ENCODE measurements around the gene FGF7. TPM values are rescaled to one million over a fixed set of nuclear protein-coding genes. Genes with fewer than 3 reads are reported as not detected.
"Not testable (repeated sequence)": the region's sequence is repeated elsewhere in the genome, so short reads cannot be mapped to it uniquely, and the experiment has no call there.

The FGF7 gene
- total RNA-seq, 3 donors from 2014 or later = 33.7 to 178 (median 42.9) TPM

DNA sequence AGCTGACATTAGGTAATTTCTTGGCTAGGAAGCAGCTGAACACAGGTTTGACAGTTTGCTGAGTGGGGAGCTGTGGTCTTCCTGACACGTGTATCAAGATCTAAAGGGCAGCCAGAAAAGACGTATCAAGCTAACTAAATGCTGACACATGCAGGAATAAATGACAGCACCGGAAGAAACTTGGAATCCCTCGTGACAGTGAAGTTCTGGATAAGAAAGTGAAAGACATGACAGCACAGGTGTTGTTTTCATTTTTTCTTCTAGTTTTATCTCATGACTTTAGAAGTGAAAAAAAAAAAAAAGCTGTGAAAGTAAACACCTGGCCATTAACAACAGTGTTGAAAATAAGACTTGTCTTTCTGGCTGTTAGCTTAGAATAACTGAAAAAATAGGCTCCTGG is 48.7 kb downstream of the FGF7 start:
- H3K4me1 ChIP-seq = no peaks in the 10 kb centered on the region
- intact Hi-C loops (cut with DNase I; ENCODE audit: low total_unique reads) = no loop called here
- no peaks in the 10 kb centered on the region for H3K27me3 ChIP-seq
- H3K27ac ChIP-seq = no peak overlapping the region
- H3K9me3 ChIP-seq = no peaks in the 10 kb centered on the region
- H3K36me3 ChIP-seq = no peaks in the 10 kb centered on the region
- no peak for DNase-seq (ENCODE audit: low spot score in 2 of 2)
- H3K4me3 ChIP-seq = no peak overlapping the region
- no peak for TF ChIP-seq POLR2A (IDR thresholded peaks at IDR 0.05)
- no peak for TF ChIP-seq POLR2AphosphoS5 (IDR thresholded peaks at IDR 0.05)
- TF ChIP-seq, protein P1, sequence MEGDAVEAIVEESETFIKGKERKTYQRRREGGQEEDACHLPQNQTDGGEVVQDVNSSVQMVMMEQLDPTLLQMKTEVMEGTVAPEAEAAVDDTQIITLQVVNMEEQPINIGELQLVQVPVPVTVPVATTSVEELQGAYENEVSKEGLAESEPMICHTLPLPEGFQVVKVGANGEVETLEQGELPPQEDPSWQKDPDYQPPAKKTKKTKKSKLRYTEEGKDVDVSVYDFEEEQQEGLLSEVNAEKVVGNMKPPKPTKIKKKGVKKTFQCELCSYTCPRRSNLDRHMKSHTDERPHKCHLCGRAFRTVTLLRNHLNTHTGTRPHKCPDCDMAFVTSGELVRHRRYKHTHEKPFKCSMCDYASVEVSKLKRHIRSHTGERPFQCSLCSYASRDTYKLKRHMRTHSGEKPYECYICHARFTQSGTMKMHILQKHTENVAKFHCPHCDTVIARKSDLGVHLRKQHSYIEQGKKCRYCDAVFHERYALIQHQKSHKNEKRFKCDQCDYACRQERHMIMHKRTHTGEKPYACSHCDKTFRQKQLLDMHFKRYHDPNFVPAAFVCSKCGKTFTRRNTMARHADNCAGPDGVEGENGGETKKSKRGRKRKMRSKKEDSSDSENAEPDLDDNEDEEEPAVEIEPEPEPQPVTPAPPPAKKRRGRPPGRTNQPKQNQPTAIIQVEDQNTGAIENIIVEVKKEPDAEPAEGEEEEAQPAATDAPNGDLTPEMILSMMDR (IDR thresholded peaks at IDR 0.05) = no peak

DNA sequence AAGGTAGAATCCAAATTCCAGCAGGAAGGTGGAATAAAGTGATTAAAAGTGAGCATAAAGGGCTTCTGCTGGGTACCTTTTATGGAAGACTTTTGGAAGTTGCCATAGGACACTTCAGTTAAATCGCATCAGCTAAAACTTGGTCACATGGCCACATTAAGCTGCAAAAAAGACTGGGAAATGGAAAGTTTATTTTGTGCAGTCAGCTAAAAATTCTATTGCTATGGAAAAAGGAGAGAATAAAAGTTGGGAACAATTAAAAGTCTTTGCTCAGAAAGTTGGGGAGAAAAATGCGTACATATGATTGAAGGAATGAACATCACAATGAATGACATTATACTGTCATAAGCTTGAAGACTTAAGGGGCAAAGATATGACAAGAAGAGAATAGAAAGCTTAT is 49.3 kb downstream of the FGF7 start:
- Histone ChIP-seq H3K4me3 (no peak overlapping the region), H3K4me1 (no peaks in the 10 kb centered on the region), H3K27ac (no peak overlapping the region), H3K27me3 (no peaks in the 10 kb centered on the region), H3K36me3 (no peaks in the 10 kb centered on the region), H3K9me3 (no peaks in the 10 kb centered on the region)
- intact Hi-C loops (cut with DNase I; ENCODE audit: low total_unique reads) = no loop called here
- TF ChIP-seq POLR2AphosphoS5 (IDR thresholded peaks at IDR 0.05) (no peak), POLR2A (IDR thresholded peaks at IDR 0.05) (no peak)
- TF ChIP-seq, protein P1 (IDR thresholded peaks at IDR 0.05) = no peak
- no peak for DNase-seq (ENCODE audit: low spot score in 2 of 2)

DNA sequence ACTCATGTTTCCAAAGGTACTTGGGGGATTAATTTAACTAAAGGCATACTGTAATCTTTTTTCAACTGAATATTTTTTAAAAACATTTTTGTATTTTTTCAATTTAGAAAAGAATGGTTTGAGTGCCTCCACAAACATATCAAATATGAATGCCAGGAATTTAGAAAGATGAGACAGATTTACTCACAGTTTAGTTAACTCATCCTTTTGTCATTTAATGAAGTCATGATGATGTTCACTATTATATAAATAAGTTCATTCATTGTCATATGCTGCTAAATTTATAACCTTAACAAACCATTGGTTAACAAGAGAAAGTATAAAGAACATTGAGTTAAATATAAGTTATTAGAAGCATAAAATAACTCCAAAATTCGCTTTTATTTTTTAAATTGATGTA is 50.0 kb downstream of the FGF7 start:
- no peak overlapping the region for H3K27ac ChIP-seq
- no peaks in the 10 kb centered on the region for H3K4me1 ChIP-seq
- no peaks in the 10 kb centered on the region for H3K27me3 ChIP-seq
- H3K9me3 ChIP-seq = no peaks in the 10 kb centered on the region
- H3K36me3 ChIP-seq = no peaks in the 10 kb centered on the region
- TF ChIP-seq POLR2A (IDR thresholded peaks at IDR 0.05) (no peak), POLR2AphosphoS5 (IDR thresholded peaks at IDR 0.05) (no peak)
- TF ChIP-seq, protein P1 (IDR thresholded peaks at IDR 0.05) = no peak
- H3K4me3 ChIP-seq = no peak overlapping the region
- intact Hi-C loops (cut with DNase I; ENCODE audit: low total_unique reads) = no loop called here
- no peak for DNase-seq (ENCODE audit: low spot score in 2 of 2)

DNA sequence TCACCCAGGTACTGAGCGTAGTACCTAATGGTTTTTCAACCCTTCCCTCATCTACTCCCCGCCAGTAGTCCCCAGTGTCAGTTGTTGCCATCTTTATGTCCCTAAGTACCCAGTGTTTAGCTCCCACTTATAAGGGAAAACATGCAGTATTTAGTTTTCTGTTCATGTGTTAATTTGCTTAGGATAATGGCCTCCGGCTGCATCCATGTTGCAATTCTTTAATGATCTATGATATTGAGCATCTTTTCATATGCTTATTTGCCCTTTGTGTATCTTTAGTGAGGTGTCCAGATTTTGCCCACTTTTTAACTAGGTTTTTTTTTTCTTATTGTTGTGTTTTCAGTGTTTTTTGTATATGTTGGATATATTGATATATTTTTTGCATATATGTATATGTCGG is 55.0 kb downstream of the FGF7 start:
- H3K4me3 ChIP-seq; H3K27ac ChIP-seq; H3K27me3 ChIP-seq; DNase-seq (ENCODE audit: low spot score in 2 of 2); H3K9me3 ChIP-seq; H3K36me3 ChIP-seq; intact Hi-C loops (cut with DNase I; ENCODE audit: low total_unique reads); H3K4me1 ChIP-seq: not testable (repeated sequence)

DNA sequence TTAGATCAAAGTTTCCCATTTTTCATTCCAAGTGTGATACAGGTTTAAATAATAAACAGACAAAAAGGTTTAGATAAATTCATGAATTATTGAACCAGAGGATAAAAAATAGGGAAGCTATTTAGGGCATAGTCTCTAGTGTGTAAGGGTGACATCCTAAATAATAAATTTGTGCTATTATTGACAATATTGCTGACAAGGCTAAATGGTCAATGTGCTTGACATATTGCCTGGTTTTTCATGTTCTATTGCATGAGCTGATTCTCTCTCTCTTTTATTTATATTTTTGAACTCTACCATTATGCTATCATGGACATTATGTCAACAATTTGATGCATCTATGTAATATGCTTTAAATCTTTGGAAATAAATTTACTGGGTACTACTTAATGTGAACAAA is 55.9 kb downstream of the FGF7 start:
- DNase-seq (ENCODE audit: low spot score in 2 of 2); intact Hi-C loops (cut with DNase I; ENCODE audit: low total_unique reads); H3K36me3 ChIP-seq; H3K9me3 ChIP-seq; H3K27ac ChIP-seq; H3K4me1 ChIP-seq; H3K4me3 ChIP-seq; H3K27me3 ChIP-seq: not testable (repeated sequence)

DNA sequence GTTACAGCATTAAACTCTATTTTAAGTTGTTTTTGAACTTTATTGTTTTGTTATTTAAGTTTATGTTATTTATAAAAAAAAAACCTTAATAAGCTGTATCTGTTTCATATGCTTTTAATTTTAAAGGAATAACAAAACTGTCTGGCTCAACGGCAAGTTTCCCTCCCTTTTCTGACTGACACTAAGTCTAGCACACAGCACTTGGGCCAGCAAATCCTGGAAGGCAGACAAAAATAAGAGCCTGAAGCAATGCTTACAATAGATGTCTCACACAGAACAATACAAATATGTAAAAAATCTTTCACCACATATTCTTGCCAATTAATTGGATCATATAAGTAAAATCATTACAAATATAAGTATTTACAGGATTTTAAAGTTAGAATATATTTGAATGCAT is 62.4 kb downstream of the FGF7 start:
- H3K27me3 ChIP-seq; H3K4me1 ChIP-seq; H3K36me3 ChIP-seq; intact Hi-C loops (cut with DNase I; ENCODE audit: low total_unique reads); H3K9me3 ChIP-seq; H3K4me3 ChIP-seq; H3K27ac ChIP-seq; DNase-seq (ENCODE audit: low spot score in 2 of 2): not testable (repeated sequence)

DNA sequence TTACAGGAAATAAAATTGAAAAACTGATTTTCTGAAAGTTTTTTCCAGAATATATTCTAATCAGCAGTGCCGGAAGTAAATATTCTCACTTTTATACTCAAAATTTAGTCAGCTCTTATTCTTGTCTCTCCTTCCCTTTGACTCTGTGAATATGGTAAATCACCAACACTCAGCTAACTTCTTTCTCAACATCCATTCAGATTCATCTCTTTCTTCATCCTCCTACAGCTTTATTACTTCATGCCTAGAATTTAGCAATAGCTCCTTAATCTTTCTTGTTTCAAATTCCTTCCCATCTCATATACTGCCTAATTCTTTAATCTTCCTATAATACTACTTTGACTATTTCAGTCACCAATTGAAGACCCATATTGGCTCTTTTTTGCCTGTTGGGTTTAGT is 67.9 kb downstream of the FGF7 start:
- TF ChIP-seq, protein P1 (IDR thresholded peaks at IDR 0.05) = no peak
- TF ChIP-seq POLR2A (IDR thresholded peaks at IDR 0.05) (no peak), POLR2AphosphoS5 (IDR thresholded peaks at IDR 0.05) (no peak)
- Histone ChIP-seq H3K27ac (no peak overlapping the region), H3K4me1 (no peaks in the 10 kb centered on the region), H3K27me3 (no peaks in the 10 kb centered on the region), H3K4me3 (no peak overlapping the region), H3K36me3 (no peaks in the 10 kb centered on the region), H3K9me3 (no peaks in the 10 kb centered on the region)
- no peak for DNase-seq (ENCODE audit: low spot score in 2 of 2)
- intact Hi-C loops (cut with DNase I; ENCODE audit: low total_unique reads) = no loop called here

Data from breast epithelium (tissue), 4 donors.